ENCODE measurements around the gene TNMD. TPM values are rescaled to one million over a fixed set of nuclear protein-coding genes. Genes with fewer than 3 reads are reported as not detected.

Gene TNMD
- total and polyA plus RNA-seq, 10 of the 15 experiments (the other 5 are each of a cell fraction or from before 2014, with no cell fraction given), result not detected

GRCh38 chrX:100611951-100612350, 27.2 kb downstream of the TNMD start (continued):
- TF ChIP-seq PML (IDR thresholded peaks at IDR 0.05; ENCODE audit: low read length), result no peak

GRCh38 chrX:100615005-100615404, 30.3 kb downstream of the TNMD start:
- H3K79me2 ChIP-seq (ENCODE audit: control insufficient read depth, insufficient read depth, low read length), result no peaks in the 10 kb centered on the region
- intact Hi-C loops (cut with micrococcal nuclease; ENCODE audit: unreplicated experiment), result no loop called here
- in situ Hi-C loops (cut with MboI), result no loop called here
- 2% methylated on average over 3 of the region's 3 CpGs for WGBS (ENCODE audit: insufficient coverage, insufficient replicate concordance, low lambda C conversion rate, missing lambda C conversion rate)
- no peaks in the 10 kb centered on the region for H4K20me1 ChIP-seq (ENCODE audit: control insufficient read depth, insufficient read depth)
- ChIA-PET RAD21 (ENCODE audit: unreplicated experiment) (interaction anchor here (0.5 to 1.6 kb wide), 3 partner anchors 45 to 154 kb away, joined by 3 to 5 read pairs (median 4); no protein-coding TSS in a partner anchor), POLR2A (no interaction called here), SMC1A (ENCODE audit: uncharacterized antibody, unreplicated experiment) (interaction anchor here (1.0 kb wide), 2 partner anchors 39 to 40 kb away, joined by 3 read pairs; no protein-coding TSS in a partner anchor), CTCF (interaction anchor here (0.7 to 1.2 kb wide), 8 partner anchors 22 to 203 kb away, joined by 3 to 9 read pairs (median 3); no protein-coding TSS in a partner anchor)
- no peaks in the 10 kb centered on the region for H3K27me3 ChIP-seq (replicated peaks in 1 of 2; ENCODE audit: control insufficient read depth in 2 of 2, insufficient read depth in 2 of 2, low read length in 1 of 2)
- peak; percentile 32 for DNase-seq (ENCODE audit: low read depth, low spot score)
- FAIRE-seq, result peak; percentile 7
- peak; percentile 98 for ATAC-seq
- H3K4me2 ChIP-seq (ENCODE audit: control insufficient read depth, insufficient read depth), result no peak overlapping the region
- no peaks in the 10 kb centered on the region for H3K4me1 ChIP-seq (ENCODE audit: control insufficient read depth, insufficient read depth, low read length)
- no peak overlapping the region for H3K9ac ChIP-seq (ENCODE audit: control insufficient read depth, insufficient read depth, low read length)
- H2AFZ ChIP-seq (ENCODE audit: control insufficient read depth, low read depth, low read length), result no peak overlapping the region
- no peak overlapping the region for H3K27ac ChIP-seq (ENCODE audit: control insufficient read depth, insufficient read depth)
- no peaks in the 10 kb centered on the region for H3K36me3 ChIP-seq (ENCODE audit: control insufficient read depth in 2 of 2, insufficient read depth in 2 of 2, low read length in 1 of 2)
- no TSS peak for BruUV-seq (replicated peaks)
- no peak overlapping the region for H3K4me3 ChIP-seq
- H3K9me3 ChIP-seq (replicated peaks; ENCODE audit: control insufficient read depth, insufficient read depth, low read length), result no peaks in the 10 kb centered on the region
- TF ChIP-seq RUNX3 (IDR thresholded peaks at IDR 0.05; ENCODE audit: low read length) (peak; percentile 46), EZH2 (IDR thresholded peaks at IDR 0.05; ENCODE audit: borderline replicate concordance, control insufficient read depth, low read depth, low read length) (no peak), NR2C1 (IDR thresholded peaks at IDR 0.05) (no peak), SMC3 (IDR thresholded peaks at IDR 0.05; ENCODE audit: borderline replicate concordance, low read length) (peak; percentile 50; the same call in 1 of the 2 replicates), MXI1 (IDR thresholded peaks at IDR 0.05; ENCODE audit: low read depth, low read length) (no peak), NBN (IDR thresholded peaks at IDR 0.05) (no peak), TCF7 (IDR thresholded peaks at IDR 0.05; ENCODE audit: borderline replicate concordance) (no peak), FOXM1 (IDR thresholded peaks at IDR 0.05; ENCODE audit: low read depth, low read length) (0 out of 2 replicates have a peak, but pooled peaks have one; percentile 22), SMAD1 (IDR thresholded peaks at IDR 0.05; ENCODE audit: low read depth, partially characterized antibody) (no peak), RAD21 (IDR thresholded peaks at IDR 0.05; ENCODE audit: insufficient read depth, low read depth, low read length) (peak; percentile 43)
- TF ChIP-seq, protein P1, sequence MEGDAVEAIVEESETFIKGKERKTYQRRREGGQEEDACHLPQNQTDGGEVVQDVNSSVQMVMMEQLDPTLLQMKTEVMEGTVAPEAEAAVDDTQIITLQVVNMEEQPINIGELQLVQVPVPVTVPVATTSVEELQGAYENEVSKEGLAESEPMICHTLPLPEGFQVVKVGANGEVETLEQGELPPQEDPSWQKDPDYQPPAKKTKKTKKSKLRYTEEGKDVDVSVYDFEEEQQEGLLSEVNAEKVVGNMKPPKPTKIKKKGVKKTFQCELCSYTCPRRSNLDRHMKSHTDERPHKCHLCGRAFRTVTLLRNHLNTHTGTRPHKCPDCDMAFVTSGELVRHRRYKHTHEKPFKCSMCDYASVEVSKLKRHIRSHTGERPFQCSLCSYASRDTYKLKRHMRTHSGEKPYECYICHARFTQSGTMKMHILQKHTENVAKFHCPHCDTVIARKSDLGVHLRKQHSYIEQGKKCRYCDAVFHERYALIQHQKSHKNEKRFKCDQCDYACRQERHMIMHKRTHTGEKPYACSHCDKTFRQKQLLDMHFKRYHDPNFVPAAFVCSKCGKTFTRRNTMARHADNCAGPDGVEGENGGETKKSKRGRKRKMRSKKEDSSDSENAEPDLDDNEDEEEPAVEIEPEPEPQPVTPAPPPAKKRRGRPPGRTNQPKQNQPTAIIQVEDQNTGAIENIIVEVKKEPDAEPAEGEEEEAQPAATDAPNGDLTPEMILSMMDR (IDR thresholded peaks at IDR 0.05 in 2 of 3, conservative IDR thresholded peaks at IDR 0.05 in 1 of 3; ENCODE audit: control insufficient read depth in 2 of 3, extremely low read depth in 1 of 3, insufficient read depth in 1 of 3, low read depth in 3 of 3, low read length in 3 of 3), result peak; percentile 45 to 65 (median 52); a peak in 5 of 6 replicates
- TF ChIP-seq, protein P2, sequence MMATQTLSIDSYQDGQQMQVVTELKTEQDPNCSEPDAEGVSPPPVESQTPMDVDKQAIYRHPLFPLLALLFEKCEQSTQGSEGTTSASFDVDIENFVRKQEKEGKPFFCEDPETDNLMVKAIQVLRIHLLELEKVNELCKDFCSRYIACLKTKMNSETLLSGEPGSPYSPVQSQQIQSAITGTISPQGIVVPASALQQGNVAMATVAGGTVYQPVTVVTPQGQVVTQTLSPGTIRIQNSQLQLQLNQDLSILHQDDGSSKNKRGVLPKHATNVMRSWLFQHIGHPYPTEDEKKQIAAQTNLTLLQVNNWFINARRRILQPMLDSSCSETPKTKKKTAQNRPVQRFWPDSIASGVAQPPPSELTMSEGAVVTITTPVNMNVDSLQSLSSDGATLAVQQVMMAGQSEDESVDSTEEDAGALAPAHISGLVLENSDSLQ (IDR thresholded peaks at IDR 0.05), result no peak
- TF ChIP-seq, protein P3, sequence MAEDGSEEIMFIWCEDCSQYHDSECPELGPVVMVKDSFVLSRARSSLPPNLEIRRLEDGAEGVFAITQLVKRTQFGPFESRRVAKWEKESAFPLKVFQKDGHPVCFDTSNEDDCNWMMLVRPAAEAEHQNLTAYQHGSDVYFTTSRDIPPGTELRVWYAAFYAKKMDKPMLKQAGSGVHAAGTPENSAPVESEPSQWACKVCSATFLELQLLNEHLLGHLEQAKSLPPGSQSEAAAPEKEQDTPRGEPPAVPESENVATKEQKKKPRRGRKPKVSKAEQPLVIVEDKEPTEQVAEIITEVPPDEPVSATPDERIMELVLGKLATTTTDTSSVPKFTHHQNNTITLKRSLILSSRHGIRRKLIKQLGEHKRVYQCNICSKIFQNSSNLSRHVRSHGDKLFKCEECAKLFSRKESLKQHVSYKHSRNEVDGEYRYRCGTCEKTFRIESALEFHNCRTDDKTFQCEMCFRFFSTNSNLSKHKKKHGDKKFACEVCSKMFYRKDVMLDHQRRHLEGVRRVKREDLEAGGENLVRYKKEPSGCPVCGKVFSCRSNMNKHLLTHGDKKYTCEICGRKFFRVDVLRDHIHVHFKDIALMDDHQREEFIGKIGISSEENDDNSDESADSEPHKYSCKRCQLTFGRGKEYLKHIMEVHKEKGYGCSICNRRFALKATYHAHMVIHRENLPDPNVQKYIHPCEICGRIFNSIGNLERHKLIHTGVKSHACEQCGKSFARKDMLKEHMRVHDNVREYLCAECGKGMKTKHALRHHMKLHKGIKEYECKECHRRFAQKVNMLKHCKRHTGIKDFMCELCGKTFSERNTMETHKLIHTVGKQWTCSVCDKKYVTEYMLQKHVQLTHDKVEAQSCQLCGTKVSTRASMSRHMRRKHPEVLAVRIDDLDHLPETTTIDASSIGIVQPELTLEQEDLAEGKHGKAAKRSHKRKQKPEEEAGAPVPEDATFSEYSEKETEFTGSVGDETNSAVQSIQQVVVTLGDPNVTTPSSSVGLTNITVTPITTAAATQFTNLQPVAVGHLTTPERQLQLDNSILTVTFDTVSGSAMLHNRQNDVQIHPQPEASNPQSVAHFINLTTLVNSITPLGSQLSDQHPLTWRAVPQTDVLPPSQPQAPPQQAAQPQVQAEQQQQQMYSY (CRISPR knock-in tag; IDR thresholded peaks at IDR 0.05), result no peak
- TF ChIP-seq, protein P4, sequence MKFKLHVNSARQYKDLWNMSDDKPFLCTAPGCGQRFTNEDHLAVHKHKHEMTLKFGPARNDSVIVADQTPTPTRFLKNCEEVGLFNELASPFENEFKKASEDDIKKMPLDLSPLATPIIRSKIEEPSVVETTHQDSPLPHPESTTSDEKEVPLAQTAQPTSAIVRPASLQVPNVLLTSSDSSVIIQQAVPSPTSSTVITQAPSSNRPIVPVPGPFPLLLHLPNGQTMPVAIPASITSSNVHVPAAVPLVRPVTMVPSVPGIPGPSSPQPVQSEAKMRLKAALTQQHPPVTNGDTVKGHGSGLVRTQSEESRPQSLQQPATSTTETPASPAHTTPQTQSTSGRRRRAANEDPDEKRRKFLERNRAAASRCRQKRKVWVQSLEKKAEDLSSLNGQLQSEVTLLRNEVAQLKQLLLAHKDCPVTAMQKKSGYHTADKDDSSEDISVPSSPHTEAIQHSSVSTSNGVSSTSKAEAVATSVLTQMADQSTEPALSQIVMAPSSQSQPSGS (IDR thresholded peaks at IDR 0.05; ENCODE audit: low read length), result 0 out of 2 replicates have a peak, but pooled peaks have one; percentile 26

All from GM12878 (cell line).